CD4-positive, alpha-beta memory T cell (primary cell): ENCODE results near the gene WDR77. TPM values are rescaled to one million over a fixed set of nuclear protein-coding genes. Genes with fewer than 3 reads are reported as not detected.

ENCODE experiments used
- CTCF ChIA-PET: fragments of 350-600 bp; sonication (Branson Sonifier 250); formaldehyde crosslinking; loops from one replicate; lab custom pipeline; 2021; ENCODE audit warnings: inconsistent platforms; ENCODE audit not compliant: partially characterized antibody; lab: Charles Lee
- POLR2A ChIA-PET: fragments of 350-600 bp; sonication (Branson Sonifier 250); formaldehyde crosslinking; loops from one replicate; lab custom pipeline; 2021; ENCODE audit not compliant: partially characterized antibody; lab: Charles Lee
- DNase-seq, 5 donors: peaks; one replicate each; pipeline versions ENCODE4 v3.0.0 to v3.0.0-alpha.2; 2020 to 2022; ENCODE audit warnings: mixed read lengths in 1 of 5
- H3K27ac ChIP-seq: one replicate; pipeline ENCODE4 v1.7.0; 2013; ENCODE audit warnings: low read depth, low read length
- H3K27me3 ChIP-seq: 2 replicates; pipeline ENCODE4 v1.7.0; 2013; ENCODE audit warnings: mild to moderate bottlenecking, low read length, moderate library complexity; ENCODE audit not compliant: insufficient read depth
- H3K36me3 ChIP-seq: 2 replicates; pipeline ENCODE4 v1.7.0; 2013; ENCODE audit warnings: mild to moderate bottlenecking, low read length, moderate library complexity; ENCODE audit not compliant: insufficient read depth
- H3K4me1 ChIP-seq: 2 replicates; pipeline ENCODE4 v1.7.0; 2013; ENCODE audit warnings: mild to moderate bottlenecking, low read length, moderate library complexity; ENCODE audit not compliant: insufficient read depth
- H3K4me3 ChIP-seq, 2 donors: one replicate each; pipeline ENCODE4 v1.7.0; 2013; ENCODE audit warnings: low read length in 2 of 2, mild to moderate bottlenecking in 1 of 2
- H3K9me3 ChIP-seq, 2 donors: one replicate each; pipeline ENCODE4 v1.7.0; 2013; ENCODE audit warnings: low read length in 2 of 2, control low read depth in 1 of 2; ENCODE audit not compliant: control insufficient read depth in 1 of 2
- H3K27ac Mint-ChIP-seq, 7 donors: one replicate each; pipeline ENCODE4 v1.8.0; 2020 to 2021; ENCODE audit warnings: mixed read lengths in 7 of 7, mild to moderate bottlenecking in 6 of 7, inconsistent platforms in 3 of 7, moderate library complexity in 3 of 7
- H3K27me3 Mint-ChIP-seq, 2 donors: one replicate each; pipeline ENCODE4 v1.8.0; 2020 to 2021; ENCODE audit warnings: mixed read lengths in 2 of 2
- H3K36me3 Mint-ChIP-seq, 2 donors: one replicate each; pipeline ENCODE4 v1.8.0; 2020 to 2021; ENCODE audit warnings: mixed read lengths in 2 of 2, inconsistent platforms in 1 of 2, mild to moderate bottlenecking in 1 of 2
- H3K4me1 Mint-ChIP-seq, 4 donors: one replicate each; pipeline ENCODE4 v1.8.0; 2020 to 2021; ENCODE audit warnings: mixed read lengths in 4 of 4, mild to moderate bottlenecking in 1 of 4
- H3K4me3 Mint-ChIP-seq, 8 donors: one replicate each; pipeline ENCODE4 v1.8.0; 2020 to 2021; ENCODE audit warnings: mixed read lengths in 8 of 8, mild to moderate bottlenecking in 7 of 8, moderate library complexity in 6 of 8, inconsistent platforms in 3 of 8
- H3K9me3 Mint-ChIP-seq, 8 donors: one replicate each; pipeline ENCODE4 v1.8.0; 2020 to 2021; ENCODE audit warnings: mixed read lengths in 8 of 8, mild to moderate bottlenecking in 5 of 8, inconsistent platforms in 3 of 8, moderate library complexity in 1 of 8
- intact Hi-C: fragments of 100-400 bp; cut with micrococcal nuclease; formaldehyde crosslinking; loops from one replicate; pipeline ENCODE4 v1.15.1; 2023
- polyA plus RNA-seq, 2 donors: library from polyadenylated mRNA; unstranded; fragments of 300-500 nt; fragmentation: Illumina TruSeq; gene quantifications; one replicate each; pipeline ENCODE4 v1.2.3, GENCODE V29; 2021
- total RNA-seq, 2 experiments: library from RNA; stranded (reverse); gene quantifications; one replicate each; pipeline ENCODE4 v1.2.3, GENCODE V29; 2021

The WDR77 gene
- total and polyA plus RNA-seq, 4 experiments from 2014 or later = 26.3 to 52.6 (median 34.4) TPM

GRCh38 chr1:111455642-111456031 lies 6.6 kb upstream of the WDR77 start:
- peaks cover 41 to 64% (median 53%) of the 10 kb centered on the region in 4 donors for H3K4me1 Mint-ChIP-seq
- H3K36me3 ChIP-seq = peaks cover 61% of the 10 kb centered on the region
- POLR2A ChIA-PET = no interaction called here
- H3K27me3 ChIP-seq = no peaks in the 10 kb centered on the region
- no peak overlapping the region for H3K4me3 ChIP-seq
- H3K4me3 Mint-ChIP-seq = no peak overlapping the region
- peaks cover 55% of the 10 kb centered on the region for H3K4me1 ChIP-seq
- peaks cover 56 to 80% of the 10 kb centered on the region in 2 donors for H3K36me3 Mint-ChIP-seq
- peak overlapping the region in 4 of 7 donors; percentile 42 to 75 (median 60) for H3K27ac Mint-ChIP-seq
- H3K27ac ChIP-seq = no peak overlapping the region
- DNase-seq = no peak
- no peaks in the 10 kb centered on the region for H3K9me3 ChIP-seq
- H3K27me3 Mint-ChIP-seq = no peaks in the 10 kb centered on the region
- intact Hi-C loops = no loop called here
- CTCF ChIA-PET = no interaction called here
- no peaks in the 10 kb centered on the region for H3K9me3 Mint-ChIP-seq

GRCh38 chr1:111454859-111455641 lies 6.0 kb upstream of the WDR77 start:
- peaks cover 61% of the 10 kb centered on the region for H3K36me3 ChIP-seq
- peaks cover 43 to 70% (median 57%) of the 10 kb centered on the region in 4 donors for H3K4me1 Mint-ChIP-seq
- H3K27ac Mint-ChIP-seq = peak overlapping the region in 6 of 7 donors; percentile 16 to 79 (median 54)
- DNase-seq = no peak
- no peak overlapping the region for H3K27ac ChIP-seq
- intact Hi-C loops = no loop called here
- H3K4me1 ChIP-seq = peaks cover 60% of the 10 kb centered on the region
- peak overlapping the region in 7 of 8 donors; percentile 3 to 59 (median 28) for H3K4me3 Mint-ChIP-seq
- no peaks in the 10 kb centered on the region for H3K9me3 Mint-ChIP-seq
- ChIA-PET CTCF (interaction anchor here (0.8 kb wide), 1 partner anchor 14 kb away, joined by 3 read pairs; no protein-coding TSS in a partner anchor), POLR2A (no interaction called here)
- H3K27me3 Mint-ChIP-seq = no peaks in the 10 kb centered on the region
- no peaks in the 10 kb centered on the region for H3K27me3 ChIP-seq
- no peak overlapping the region for H3K4me3 ChIP-seq
- no peaks in the 10 kb centered on the region for H3K9me3 ChIP-seq
- peaks cover 54 to 79% of the 10 kb centered on the region in 2 donors for H3K36me3 Mint-ChIP-seq

GRCh38 chr1:111453706-111454105 lies 4.7 kb upstream of the WDR77 start:
- CTCF ChIA-PET = interaction anchor here (1.3 to 1.7 kb wide), 5 partner anchors 11 to 303 kb away, joined by 3 to 11 read pairs (median 6); no protein-coding TSS in a partner anchor
- intact Hi-C loops = no loop called here
- DNase-seq = no peak
- peaks cover 54 to 79% of the 10 kb centered on the region in 2 donors for H3K36me3 Mint-ChIP-seq
- H3K36me3 ChIP-seq = peaks cover 47% of the 10 kb centered on the region
- peaks cover 45 to 83% (median 65%) of the 10 kb centered on the region in 4 donors for H3K4me1 Mint-ChIP-seq
- H3K9me3 Mint-ChIP-seq = no peaks in the 10 kb centered on the region
- peaks cover 63% of the 10 kb centered on the region for H3K4me1 ChIP-seq
- peak overlapping the region in 3 of 7 donors; percentile 29 to 64 (median 58) for H3K27ac Mint-ChIP-seq
- H3K27me3 Mint-ChIP-seq = no peaks in the 10 kb centered on the region
- H3K27ac ChIP-seq = no peak overlapping the region
- H3K4me3 Mint-ChIP-seq = peak overlapping the region in 1 of 8 donors; percentile 21
- no peaks in the 10 kb centered on the region for H3K27me3 ChIP-seq
- POLR2A ChIA-PET = interaction anchor here (0.6 to 8.1 kb wide), 5 partner anchors 11 to 54 kb away, joined by 3 to 164 read pairs (median 4); partner anchors contain the start of gene C1orf162
- H3K9me3 ChIP-seq = no peaks in the 10 kb centered on the region
- H3K4me3 ChIP-seq = no peak overlapping the region

- Mint-ChIP-seq H3K4me1 (peaks cover 53 to 87% (median 71%) of the 10 kb centered on the region in 4 donors), H3K9me3 (no peaks in the 10 kb centered on the region), H3K27me3 (no peaks in the 10 kb centered on the region), H3K27ac (peak overlapping the region in 1 of 7 donors; percentile 94), H3K4me3 (peak overlapping the region in 3 of 8 donors; percentile 7 to 37 (median 22)), H3K36me3 (peaks cover 43 to 78% of the 10 kb centered on the region in 2 donors)
- DNase-seq = no peak
- POLR2A ChIA-PET = interaction anchor here (0.6 to 8.1 kb wide), 6 partner anchors 10 to 302 kb away, joined by 3 to 164 read pairs (median 4); partner anchors contain the start of gene C1orf162
- no peaks in the 10 kb centered on the region for H3K9me3 ChIP-seq
- peaks cover 38% of the 10 kb centered on the region for H3K36me3 ChIP-seq
- H3K27me3 ChIP-seq = no peaks in the 10 kb centered on the region
- no peak overlapping the region for H3K4me3 ChIP-seq
- H3K4me1 ChIP-seq = peaks cover 73% of the 10 kb centered on the region
- CTCF ChIA-PET = interaction anchor here (0.7 to 1.7 kb wide), 8 partner anchors 9 to 304 kb away, joined by 3 to 11 read pairs (median 4); no protein-coding TSS in a partner anchor
- H3K27ac ChIP-seq = no peak overlapping the region
- intact Hi-C loops = no loop called here
Observed at GRCh38 chr1:111452581-111452980, 3.5 kb upstream of the WDR77 start.

- Histone ChIP-seq H3K27me3 (no peaks in the 10 kb centered on the region), H3K27ac (peak overlapping the region; percentile 91), H3K36me3 (peaks cover 33% of the 10 kb centered on the region), H3K9me3 (no peaks in the 10 kb centered on the region), H3K4me1 (peaks cover 83% of the 10 kb centered on the region), H3K4me3 (peak overlapping the region; percentile 78 to 96)
- ChIA-PET CTCF (interaction anchor here (0.8 to 5.5 kb wide), 6 partner anchors 10 to 306 kb away, joined by 3 to 44 read pairs (median 4); no protein-coding TSS in a partner anchor), POLR2A (interaction anchor here (1.0 to 8.1 kb wide), 6 partner anchors 9 to 305 kb away, joined by 3 to 164 read pairs (median 3); partner anchors contain the start of gene C1orf162)
- Mint-ChIP-seq H3K4me1 (peaks cover 61 to 92% (median 77%) of the 10 kb centered on the region in 4 donors), H3K9me3 (no peaks in the 10 kb centered on the region), H3K4me3 (peak overlapping the region; percentile 98 to 100 (median 99)), H3K36me3 (peaks cover 29 to 76% of the 10 kb centered on the region in 2 donors), H3K27ac (peak overlapping the region; percentile 94 to 100 (median 99)), H3K27me3 (no peaks in the 10 kb centered on the region)
- DNase-seq = no peak
- intact Hi-C loops = no loop called here
Observed at GRCh38 chr1:111450185-111450584, 1.1 kb upstream of the WDR77 start.

- Mint-ChIP-seq H3K9me3 (no peaks in the 10 kb centered on the region), H3K4me3 (peak overlapping the region; percentile 98 to 100 (median 99))
Observed at GRCh38 chr1:111449703-111450017, 604 bp upstream of the WDR77 start.

More at GRCh38 chr1:111449703-111450017, 604 bp upstream of the WDR77 start:
- Histone ChIP-seq H3K4me3 (peak overlapping the region; percentile 78 to 96), H3K9me3 (no peaks in the 10 kb centered on the region), H3K36me3 (peaks cover 38% of the 10 kb centered on the region), H3K4me1 (peaks cover 82% of the 10 kb centered on the region), H3K27me3 (no peaks in the 10 kb centered on the region), H3K27ac (peak overlapping the region; percentile 91)
- Mint-ChIP-seq H3K27me3 (no peaks in the 10 kb centered on the region), H3K4me1 (peaks cover 58 to 92% (median 73%) of the 10 kb centered on the region in 4 donors), H3K27ac (peak overlapping the region; percentile 94 to 100 (median 99)), H3K36me3 (peaks cover 30 to 76% of the 10 kb centered on the region in 2 donors)
- no peak for DNase-seq
- intact Hi-C loops = loop anchor here (1.0 to 2.0 kb wide), 4 partner anchors 22 to 306 kb away; partner anchors contain the start of genes DDX20 and RAP1A
- POLR2A ChIA-PET = interaction anchor here (1.0 to 8.1 kb wide), 10 partner anchors 9 to 305 kb away, joined by 3 to 164 read pairs (median 4); partner anchors contain the start of gene C1orf162
- CTCF ChIA-PET = interaction anchor here (0.8 to 5.5 kb wide), 6 partner anchors 9 to 58 kb away, joined by 3 to 44 read pairs (median 4); partner anchors contain the start of gene C1orf162
